Measurements from ENCODE around the gene KCNQ1.

- TF ChIP-seq POLR2A (IDR thresholded peaks at IDR 0.05) (no peak), POLR2AphosphoS5 (IDR thresholded peaks at IDR 0.05) (no peak)
These were observed 262.9 kb downstream of the KCNQ1 start for GRCh38 chr11:2707736-2708135.
